Endothelial cell of umbilical vein (primary cell): ENCODE data around the gene KIAA0825.

Experiments used
- CTCF ChIP-seq, 2 donors: IDR thresholded peaks; 1 replicate in 1 of 2; 2 replicates in 1 of 2; pipeline ENCODE4 v1.5.1; 2011; ENCODE audit warnings: low read length in 2 of 2, mild to moderate bottlenecking in 2 of 2, moderate library complexity in 2 of 2, control low read depth in 1 of 2, inconsistent platforms in 1 of 2, low read depth in 1 of 2; ENCODE audit not compliant: insufficient read depth in 1 of 2; ENCODE audit errors: extremely low read depth in 1 of 2
- EZH2 ChIP-seq: IDR thresholded peaks from 2 replicates; pipeline ENCODE4 v1.6.1; 2012; ENCODE audit warnings: borderline replicate concordance, low read depth, mild to moderate bottlenecking, moderate library complexity, low read length, inconsistent platforms; ENCODE audit not compliant: severe bottlenecking
- FOS ChIP-seq: IDR thresholded peaks from 2 replicates; pipeline ENCODE4 v1.6.1; 2011; ENCODE audit warnings: mild to moderate bottlenecking, low read length, moderate library complexity, borderline replicate concordance; ENCODE audit not compliant: insufficient read depth
- JUN ChIP-seq: IDR thresholded peaks from 2 replicates; pipeline ENCODE4 v1.6.1; 2011; ENCODE audit warnings: borderline replicate concordance, low read depth; ENCODE audit not compliant: insufficient read length, insufficient read depth
- MAX ChIP-seq: IDR thresholded peaks from 2 replicates; pipeline ENCODE4 v1.6.1; 2011; ENCODE audit not compliant: insufficient read depth, insufficient read length
- POLR2A ChIP-seq: IDR thresholded peaks from 2 replicates; pipeline ENCODE4 v1.6.1; 2012; ENCODE audit warnings: low read depth, mild to moderate bottlenecking, control low read depth, low read length
- POLR2AphosphoS5 ChIP-seq: IDR thresholded peaks from 2 replicates; pipeline ENCODE4 v1.6.1; 2012; ENCODE audit warnings: low read depth, mild to moderate bottlenecking, control low read depth, low read length, moderate library complexity; ENCODE audit not compliant: insufficient read depth

- TF ChIP-seq EZH2 (no peak), CTCF (IDR thresholded peaks at IDR 0.05; ENCODE audit: extremely low read depth in 1 of 2, insufficient read depth in 1 of 2, low read depth in 1 of 2, low read length in 2 of 2) (no peak), POLR2A (no peak), MAX (no peak), FOS (no peak), POLR2AphosphoS5 (no peak), JUN (no peak)
These were observed 175.4 kb downstream of the KIAA0825 start for GRCh38 chr5:94442991-94443390.
